ENCODE data around the gene FAM216A.
"Not testable (repeated sequence)": the region's sequence is repeated elsewhere in the genome, so short reads cannot be mapped to it uniquely, and the experiment has no call there.

Gene FAM216A, protein sequence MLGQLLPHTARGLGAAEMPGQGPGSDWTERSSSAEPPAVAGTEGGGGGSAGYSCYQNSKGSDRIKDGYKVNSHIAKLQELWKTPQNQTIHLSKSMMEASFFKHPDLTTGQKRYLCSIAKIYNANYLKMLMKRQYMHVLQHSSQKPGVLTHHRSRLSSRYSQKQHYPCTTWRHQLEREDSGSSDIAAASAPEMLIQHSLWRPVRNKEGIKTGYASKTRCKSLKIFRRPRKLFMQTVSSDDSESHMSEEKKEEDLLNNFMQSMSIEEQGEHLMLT

DNA sequence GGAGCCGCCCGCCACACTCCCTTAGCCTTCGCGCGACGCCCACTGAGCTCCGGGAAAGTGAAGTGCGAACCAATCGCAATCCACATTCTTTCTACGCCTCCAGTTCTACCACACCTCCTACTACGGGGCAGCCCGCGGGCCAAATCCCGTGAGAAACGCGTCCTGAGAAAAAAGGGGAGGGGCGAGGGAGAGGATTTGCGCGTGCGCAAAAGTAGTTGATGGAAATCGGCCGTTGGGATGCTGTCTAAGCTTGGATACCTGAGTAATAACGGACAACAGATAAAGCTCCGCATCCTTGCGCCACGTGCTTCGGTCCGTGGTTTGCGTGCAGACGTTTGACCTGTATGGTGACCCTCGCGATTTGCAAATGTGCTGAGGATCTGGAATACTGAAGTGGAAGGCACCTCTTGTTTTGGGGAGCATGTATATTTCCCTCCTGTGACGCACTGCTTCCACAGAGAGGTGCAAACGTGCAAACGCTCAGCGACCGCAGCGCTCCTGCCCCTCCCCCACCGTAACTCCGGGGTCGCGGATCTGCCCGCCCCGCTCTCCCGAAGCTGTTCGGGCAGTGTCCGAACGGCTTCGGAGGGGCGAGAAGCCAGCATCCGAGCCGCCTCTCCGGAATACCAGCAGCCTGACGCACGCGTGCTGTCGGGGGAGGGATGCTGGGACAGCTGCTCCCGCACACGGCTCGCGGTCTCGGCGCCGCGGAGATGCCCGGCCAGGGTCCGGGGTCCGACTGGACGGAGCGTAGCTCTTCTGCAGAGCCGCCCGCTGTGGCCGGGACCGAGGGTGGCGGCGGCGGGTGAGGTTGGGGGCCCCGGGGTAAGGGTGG lies at the start of gene FAM216A, which contains the start of gene GPN3:
Gene FAM216A, plus strand, starts transcription at position 632 of the 835 bp plus-strand sequence. Its CDS starts 31 bp downstream, at position 663.
Gene GPN3, minus strand, starts transcription at position 44 of the 835 bp plus-strand sequence. CDS start 54 bp downstream, outside the sequence.
- DNase-seq = peak; percentile 97

DNA sequence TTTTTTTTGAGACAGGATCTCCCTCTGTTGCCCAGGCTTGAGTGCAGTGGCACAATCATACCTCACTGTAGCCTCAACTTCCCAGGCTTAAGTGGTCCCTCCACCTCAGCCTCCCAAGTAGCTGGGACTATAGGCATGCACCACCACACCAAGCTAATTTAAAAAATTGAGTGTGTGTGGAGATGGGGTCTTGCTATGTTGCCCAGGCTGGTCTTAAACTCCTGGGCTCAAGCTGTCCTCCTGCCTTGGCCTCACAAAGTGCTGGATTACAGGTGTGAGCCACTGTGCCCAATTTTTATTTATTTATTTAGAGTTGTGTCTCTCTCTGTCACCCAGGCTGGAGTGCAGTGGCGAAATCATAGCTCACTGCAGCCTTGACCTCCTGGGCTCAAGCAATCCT lies 48.0 kb upstream of the FAM216A start:
- DNase-seq = not testable (repeated sequence)

DNA sequence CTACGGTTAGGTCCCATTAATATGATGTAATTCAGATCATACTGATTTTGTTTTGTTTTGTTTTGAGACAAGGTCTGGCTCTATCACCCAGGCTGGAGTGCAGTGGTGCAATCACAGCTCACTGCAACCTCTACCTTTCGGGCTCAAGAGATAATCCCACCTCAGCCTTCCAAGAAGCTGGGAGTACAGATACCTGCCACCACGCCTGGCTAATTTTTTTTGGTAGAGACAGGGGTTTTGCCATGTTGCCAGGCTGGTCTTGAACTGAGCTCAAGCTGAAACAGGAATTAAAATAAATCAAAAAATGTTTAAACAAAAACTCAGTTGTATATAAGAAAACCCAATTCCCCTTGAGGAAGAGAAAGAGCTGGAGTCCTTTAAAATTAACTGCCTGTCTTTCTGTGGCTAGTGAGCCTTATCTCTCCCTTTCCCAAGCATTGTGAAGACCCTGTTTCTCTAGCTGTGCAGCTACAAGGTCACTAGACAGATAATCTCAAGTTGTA lies 47.4 kb upstream of the FAM216A start:
- DNase-seq = no peak

DNA sequence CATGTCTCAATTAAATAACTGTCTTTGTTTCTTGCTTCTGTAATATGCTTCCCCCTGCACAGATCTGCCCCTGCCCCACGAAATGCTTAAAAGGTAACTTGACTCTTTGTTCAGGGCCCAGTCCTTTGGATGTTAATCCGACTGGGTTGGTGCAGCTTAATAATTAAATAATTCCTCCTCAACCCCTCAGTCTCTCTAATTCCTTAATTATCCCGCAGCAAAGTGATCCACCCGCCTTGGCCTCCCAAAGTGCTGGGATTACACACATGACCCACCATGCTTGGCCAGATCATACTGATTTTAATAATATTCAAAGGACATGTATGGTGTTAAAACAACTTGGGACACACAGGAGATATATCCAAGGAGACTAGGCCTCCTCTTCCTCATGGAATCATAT lies 46.9 kb upstream of the FAM216A start:
- no peak for DNase-seq

DNA sequence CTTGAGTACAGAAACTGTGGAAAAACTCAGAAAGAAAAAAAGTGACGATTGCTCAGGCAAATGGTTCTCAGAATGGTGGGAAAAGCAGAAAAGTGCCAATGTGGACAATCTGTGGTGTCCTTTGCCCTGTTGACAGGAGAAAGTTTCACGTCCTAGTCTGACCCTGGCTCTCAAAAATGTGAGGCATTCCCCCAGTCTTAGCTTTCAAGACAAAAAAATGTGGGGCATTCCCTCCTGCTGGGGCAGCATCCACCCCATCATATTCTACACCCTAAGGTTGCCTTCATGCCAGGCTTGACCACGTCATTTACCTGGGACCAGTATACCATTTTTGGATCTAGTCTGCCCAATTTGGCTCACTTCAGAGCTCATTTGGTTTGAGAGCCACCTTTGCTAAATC lies 44.4 kb upstream of the FAM216A start:
- DNase-seq = no peak

DNA sequence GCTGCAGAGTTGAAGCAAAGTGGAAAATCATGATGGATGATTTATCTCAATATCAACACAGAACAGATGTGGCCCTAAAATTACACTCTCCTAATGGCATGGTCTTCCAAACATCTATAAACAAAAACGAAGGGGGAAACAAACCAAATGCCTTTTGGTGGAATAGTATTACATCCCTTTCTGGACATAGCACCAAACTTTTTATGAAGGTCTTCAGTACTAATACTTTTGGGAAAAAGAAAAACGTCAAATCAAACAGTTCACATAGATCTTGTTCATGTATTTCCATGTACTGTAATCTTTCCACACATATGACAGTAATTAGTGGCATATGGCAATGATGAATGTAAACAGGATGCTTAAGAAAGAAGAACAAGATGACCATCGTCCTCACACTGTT lies 42.2 kb upstream of the FAM216A start:
- no peak for DNase-seq

DNA sequence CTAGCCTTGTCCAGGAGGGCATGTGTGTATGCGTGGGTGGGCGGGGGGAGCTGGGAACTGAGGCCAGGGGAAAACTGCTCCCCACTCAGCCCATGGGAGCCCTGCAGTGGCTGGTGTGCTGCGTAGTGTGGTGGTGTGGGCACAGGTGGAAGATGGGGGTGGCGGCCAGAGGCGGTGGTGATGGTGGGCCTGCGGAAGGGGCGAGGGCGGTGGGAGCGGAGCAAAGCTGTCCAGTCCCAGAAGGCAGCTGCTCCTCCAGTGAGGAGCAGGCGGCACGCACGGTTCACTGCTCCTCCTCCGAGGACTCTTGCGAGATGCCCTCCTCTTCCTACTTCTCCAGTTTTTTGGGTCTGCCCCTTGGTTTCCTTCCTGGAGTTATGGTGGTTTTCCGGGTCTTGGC lies 39.0 kb upstream of the FAM216A start:
- DNase-seq = not testable (repeated sequence)

DNA sequence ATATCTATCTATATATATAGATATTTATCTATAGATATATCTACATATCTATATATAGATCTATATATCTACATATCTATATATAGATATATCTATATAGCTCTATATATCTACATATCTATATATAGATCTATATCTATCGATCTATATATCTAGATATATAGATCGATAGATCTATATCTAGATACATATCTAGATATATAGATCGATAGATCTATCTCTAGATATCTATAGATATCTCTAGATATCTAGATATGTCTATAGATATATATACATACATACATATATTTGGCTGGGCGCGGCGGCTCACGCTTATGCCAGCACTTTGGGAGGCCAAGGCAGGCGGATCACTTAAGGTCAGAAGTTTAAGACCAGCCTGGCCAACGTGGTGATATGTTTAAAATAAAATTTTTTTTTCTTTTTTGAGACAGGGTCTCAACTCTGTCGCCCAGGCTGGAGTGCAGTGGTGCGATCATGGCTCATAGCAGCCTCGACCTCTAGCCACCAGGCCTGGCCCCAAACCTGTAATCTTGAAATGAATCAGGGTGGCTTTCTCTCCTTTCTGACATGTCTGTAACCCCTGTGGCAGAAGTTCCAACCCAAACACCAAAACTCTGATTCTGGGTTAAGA lies 36.6 kb upstream of the FAM216A start:
- DNase-seq = no peak

DNA sequence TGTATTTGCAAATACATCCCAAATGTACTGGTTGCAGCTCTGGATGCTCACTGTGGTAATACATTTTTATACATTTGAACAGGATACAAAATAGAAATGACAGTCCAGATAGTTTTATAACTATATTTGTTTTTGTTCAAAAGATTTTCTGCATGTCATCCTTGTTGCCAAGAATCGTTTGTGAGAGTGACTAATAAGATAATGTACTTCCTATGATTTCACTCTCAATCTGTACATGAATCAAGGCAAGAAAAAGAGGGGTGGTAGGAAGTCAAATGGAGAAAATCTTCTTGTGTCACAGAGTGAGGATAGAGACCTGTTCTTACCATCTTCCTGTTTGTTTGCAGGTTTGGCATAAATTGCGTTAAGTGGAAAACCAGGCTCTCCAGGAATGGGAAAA lies 32.4 kb upstream of the FAM216A start:
- no peak for DNase-seq

DNA sequence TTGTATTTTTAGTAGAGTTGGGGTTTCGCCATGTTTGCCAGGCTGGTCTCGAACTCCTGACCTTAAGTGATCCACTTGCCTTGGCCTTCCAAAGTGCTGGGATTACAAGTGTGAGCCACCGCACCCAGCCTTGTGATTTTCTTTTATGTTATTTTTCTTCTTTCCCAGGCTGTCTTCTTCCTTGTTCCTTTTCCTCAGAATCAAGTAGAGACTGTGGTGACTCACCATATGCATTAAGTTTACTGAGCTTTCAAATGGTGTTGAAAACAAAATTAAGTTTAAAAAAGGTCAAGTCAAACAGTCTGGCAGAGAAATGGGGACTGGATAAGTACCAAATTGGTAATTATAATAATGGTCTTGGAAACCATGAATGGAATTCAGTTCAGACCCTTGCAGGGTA lies 24.2 kb upstream of the FAM216A start:
- no peak for DNase-seq

DNA sequence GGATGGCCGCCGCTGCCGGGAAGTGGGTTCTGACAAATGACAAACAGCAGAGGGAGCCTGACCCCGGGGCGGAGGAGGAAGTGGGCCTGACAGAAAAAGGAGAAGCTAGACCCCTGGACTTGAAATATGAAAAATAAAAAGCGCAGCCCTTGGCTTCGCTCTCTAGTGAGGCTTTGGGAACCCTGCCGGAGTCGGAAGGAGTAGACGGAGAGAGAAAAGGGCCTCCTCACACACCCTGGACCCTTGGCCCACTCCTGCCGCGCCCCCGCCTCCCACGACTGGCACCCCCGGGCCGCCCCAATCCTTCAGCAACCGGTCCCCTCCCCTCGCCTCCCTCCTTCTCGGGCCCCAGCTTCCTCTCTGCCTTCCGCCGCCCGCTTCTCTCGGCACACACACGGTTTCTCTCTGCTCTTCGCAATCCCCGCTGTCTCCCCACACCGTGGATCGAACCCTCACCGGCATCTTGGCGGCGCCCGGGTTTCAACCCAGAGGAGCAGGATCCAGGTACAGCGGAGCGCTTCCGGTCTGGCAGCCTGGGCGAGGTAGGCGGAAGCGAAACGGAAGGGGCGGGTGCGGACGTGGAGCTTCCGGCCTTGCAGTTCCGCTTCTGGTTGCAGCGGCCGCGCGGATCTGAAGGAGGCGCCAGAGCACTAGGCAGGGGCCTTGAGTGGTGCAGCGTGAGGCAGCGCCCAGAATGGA lies 18.7 kb upstream of the FAM216A start, which contains the start of gene ARPC3:
Gene ARPC3, minus strand, starts transcription at position 539 of the 699 bp plus-strand sequence. Its CDS starts 77 bp downstream, at position 462.
- DNase-seq = peak; percentile 94

DNA sequence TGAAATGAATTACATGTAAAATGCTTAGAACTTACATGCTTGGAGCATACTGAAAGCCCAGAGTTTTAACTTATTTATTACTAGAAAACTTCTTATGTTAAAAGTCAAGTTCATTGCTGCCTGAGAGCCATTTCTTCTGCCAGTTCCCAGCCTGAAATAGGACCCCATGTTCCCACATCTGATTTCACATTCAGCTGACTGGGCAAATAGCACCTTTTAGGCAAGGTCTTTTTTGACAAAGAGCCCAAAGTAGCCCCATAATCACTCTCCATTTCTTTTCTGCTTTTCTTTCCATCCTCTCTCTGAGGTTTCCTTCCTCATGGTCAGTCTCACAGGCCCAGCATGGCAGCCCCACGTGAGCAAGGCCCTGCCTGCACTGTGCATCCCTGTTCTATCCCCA lies 17.4 kb upstream of the FAM216A start:
- no peak for DNase-seq

DNA sequence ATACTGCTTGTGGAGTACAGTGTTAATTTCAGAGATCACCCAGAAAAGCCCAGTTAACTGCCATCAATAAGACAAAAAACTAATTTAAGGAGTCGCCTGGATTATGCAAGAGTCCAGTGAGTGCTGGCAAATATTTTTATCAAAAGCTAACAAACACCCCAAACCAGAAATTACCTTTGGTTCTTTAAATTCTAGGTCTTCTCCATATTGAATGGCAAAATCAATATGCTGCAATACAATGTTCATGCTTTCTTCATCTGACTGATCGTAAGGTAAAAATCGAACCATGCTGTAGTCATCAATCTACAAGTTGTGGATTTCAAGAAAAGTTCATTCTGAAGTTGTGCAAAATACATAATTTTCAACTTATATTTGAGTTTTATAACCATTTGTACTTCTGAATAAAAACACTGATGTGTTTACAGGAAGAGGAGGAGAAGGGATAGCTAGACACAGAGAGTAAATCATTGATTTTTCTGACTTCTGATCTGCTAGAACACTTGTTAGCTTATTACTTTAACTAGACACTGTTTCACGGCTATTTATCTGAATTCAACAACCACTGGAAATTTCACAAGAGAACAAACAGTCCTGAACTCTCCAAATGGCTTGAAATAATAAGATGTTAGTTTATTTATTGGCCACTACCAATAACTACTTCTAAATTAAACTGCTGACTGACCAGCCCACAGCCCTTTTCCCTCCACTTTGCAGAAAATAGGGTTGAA lies 14.9 kb upstream of the FAM216A start:
- DNase-seq = no peak

DNA sequence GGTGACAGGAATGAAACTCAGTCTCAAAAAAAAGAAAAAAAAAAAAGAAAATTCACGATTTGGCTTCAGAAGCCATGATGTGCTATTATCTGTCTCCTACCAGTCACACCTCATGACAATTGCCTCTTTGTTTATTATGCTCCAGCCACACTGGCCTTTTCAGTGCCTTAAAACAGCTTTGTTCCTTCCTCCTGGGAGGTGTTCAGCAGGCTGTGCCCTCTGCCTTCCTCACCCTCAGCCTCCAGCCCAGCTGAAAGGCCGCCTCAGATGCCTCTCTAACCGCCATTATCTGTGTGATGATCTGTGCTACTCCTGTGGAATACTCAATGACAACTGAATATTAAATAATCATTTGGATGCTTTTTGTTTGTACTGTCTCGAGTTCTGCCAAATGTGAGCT lies 9.9 kb upstream of the FAM216A start:
- DNase-seq = no peak

DNA sequence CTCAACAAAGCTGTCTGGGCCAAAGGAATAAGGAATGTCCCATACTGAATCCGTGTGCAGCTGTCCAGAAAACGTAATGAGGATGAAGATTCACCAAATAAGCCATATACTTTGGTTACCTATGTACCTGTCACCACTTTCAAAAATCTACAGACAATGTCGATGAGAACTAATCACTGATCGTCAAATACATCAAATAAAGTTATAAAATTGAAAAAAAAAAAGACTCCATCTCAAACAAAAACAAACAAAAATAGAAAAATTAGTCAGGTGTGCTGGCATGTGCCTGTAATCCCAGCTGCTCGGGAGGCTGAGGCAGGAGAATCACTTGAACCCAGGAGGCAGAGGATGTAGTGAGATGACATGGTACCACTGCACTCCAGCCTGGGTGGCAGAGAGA lies 7.5 kb upstream of the FAM216A start:
- DNase-seq = not testable (repeated sequence)

DNA sequence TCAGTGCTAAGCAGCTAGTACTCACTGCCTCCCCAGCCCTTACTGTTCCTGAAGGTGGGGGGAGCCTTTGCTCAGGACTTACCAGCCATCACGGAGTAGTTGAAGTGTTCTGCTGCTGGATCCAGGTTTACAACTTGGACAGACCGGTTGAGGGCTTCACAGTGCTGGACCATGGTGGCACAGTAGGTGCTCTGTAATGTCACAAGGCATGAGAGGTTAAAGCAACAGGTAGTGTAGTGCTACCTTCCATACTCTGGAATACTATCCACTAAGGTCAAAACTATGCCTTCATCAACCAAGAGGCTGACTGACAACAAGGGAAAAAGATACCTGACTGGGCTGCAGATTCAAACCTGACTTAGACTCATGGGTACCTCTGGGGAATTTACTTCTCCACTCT lies 3.6 kb upstream of the FAM216A start:
- DNase-seq = no peak

DNA sequence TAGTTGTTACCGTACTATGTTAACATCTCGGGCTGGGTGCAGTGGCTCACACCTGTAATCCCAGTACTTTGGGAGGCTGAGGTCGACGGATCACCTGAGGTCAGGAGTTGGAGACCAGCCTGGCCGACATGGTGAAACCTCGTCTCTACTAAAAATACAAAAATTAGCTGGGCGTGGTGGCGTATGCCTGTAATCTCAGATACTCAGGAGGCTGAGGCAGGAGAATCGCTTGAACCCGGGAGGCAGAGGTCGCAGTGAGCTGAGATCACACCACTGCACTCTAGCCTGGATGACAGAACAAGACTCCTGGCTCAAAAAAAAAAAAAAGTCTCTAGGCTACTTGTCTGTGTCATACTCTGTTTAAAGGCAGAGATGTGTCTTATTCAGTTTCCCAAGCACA lies 2.9 kb upstream of the FAM216A start:
- DNase-seq = not testable (repeated sequence)

DNA sequence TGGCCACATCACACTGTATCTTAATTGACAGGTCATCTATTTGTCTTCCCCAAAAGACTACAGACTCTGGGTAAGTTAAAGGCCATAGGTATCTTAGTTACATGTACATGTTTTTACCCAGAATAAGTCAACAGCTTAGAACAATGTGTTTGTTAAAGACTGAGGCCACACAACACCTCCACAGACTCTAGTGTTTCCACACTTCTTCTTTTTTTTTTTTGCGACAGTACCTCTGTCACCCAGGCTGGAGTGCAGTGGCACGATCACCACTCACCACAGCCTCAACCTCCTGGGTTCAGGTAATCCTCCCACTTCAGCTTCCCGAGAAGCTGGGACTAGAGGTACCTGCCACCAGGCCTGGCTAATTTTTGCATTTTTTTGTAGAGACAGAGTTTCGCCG lies 1.9 kb upstream of the FAM216A start:
- DNase-seq = no peak

DNA sequence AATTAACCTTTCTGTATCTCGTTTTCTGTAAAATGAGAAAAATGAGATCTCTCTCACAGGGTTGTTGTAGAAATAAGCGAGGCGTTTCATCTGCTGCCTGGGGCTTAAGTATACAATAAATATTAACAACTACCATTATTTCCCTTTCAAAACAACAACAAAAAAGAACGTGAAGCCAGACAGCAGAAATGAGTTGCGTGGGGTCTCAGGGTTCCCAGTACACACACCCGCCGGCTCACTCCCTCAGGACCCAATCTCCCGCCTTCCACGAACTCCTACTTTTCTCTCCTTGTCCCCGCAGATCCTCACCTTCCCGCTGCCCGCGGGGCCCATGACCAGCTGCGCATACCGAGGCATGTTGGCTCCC lies 815 bp upstream of the FAM216A start:
- no peak for DNase-seq

DNA sequence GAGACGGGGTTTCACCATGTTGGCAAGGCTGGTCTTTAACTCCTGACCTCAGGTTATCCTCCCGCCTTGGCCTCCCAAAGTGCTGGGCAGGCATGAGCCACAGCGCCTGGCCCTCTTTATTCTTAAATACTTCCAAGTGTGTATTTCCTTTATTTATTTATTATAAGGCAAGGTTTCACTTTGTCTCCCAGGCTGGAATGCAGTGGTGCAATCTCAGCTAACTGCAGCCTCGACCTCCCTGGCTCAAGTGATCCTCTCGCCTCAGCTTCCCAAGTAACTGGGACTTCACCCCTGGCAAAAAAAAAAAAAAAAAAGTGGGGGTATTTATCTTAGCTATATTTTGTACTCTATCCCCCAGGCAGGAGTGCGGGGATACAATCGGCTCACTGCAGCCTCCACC lies 6.8 kb downstream of the FAM216A start:
- DNase-seq = no peak

DNA sequence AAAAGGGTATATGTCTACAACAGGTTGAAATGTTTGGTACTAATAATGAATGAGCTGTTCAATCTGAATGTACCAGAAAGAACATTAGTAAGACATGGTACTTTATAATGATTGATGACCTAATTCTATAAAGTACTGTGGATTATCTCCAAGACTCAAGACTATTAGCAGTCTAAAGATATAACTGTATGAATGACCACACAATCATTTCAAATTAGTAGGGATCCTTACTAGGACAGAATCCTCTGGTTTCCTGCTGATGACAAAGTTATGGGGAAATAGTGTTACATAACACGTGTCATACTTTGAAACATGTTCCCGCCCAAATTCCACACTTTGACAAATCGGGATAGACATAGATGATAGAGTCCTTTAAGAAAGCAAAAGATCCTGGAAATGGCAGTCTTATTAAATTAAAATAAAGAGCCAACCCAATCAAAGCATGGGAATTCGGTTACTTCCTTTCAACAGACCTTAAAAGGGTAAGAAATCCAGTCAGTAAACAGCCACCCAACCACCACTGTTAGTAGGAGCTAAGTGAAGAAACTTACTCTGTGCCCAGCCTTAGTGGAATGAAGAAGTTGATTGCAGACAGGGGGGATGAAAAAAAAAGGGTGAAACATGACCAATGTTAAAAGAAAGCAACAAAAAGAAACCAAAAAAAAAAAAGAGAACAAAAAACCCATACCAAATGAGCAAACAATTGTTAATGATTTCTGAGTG lies 30.5 kb downstream of the FAM216A start:
- no peak for DNase-seq

DNA sequence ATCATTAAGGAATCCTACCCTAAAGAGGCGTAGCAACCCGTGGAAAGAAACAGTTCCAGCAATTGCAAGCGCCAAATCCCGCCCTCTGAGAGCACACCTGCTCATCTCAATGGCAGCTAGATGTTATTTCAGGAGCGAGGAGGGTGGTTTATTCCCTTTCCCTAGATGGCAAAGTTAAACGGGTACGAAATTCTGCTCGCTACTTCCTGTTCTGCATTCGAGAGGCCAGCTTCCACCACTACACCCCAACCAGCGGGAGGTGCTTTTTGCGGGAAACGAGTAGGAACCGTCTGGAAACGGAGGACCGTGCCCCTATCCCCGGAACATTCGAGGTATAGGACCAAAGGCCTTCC lies 32.7 kb downstream of the FAM216A start:
- peak; percentile 21 for DNase-seq
